ENCODE measurements around the gene ERC1.
"Not testable (repeated sequence)": the region's sequence is repeated elsewhere in the genome, so short reads cannot be mapped to it uniquely, and the experiment has no call there.

Gene ERC1

DNA sequence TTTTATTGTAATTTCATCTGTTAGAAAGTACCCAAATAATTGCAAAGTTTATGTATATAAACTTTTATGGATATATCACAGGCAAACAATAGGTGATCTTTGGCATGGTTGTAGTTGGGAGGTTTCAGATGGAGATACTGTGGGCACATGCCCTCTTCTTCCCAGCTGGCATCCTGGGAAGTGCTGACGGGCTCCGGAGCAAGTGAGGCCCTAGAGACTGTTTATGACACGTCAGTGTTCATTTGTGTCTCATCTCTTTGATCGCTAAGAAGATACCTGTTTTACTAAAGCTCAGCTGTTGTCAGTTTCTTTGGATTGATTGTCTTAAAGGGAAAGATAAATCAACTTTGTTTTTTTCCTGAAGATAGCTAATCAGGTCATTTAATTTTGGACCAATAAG is 315.8 kb downstream of the ERC1 start:
- Mint-ChIP-seq H3K36me3 (ENCODE audit: low read depth) (no peaks in the 10 kb centered on the region), H3K4me1 (ENCODE audit: low read depth) (no peaks in the 10 kb centered on the region), H3K4me3 (no peak overlapping the region), H3K27me3 (ENCODE audit: low read depth) (no peaks in the 10 kb centered on the region), H3K27ac (no peak overlapping the region), H3K9me3 (no peaks in the 10 kb centered on the region)

- H3K36me3 Mint-ChIP-seq (ENCODE audit: low read depth): no peaks in the 10 kb centered on the region
- no peaks in the 10 kb centered on the region for H3K9me3 Mint-ChIP-seq
- no peak overlapping the region for H3K4me3 Mint-ChIP-seq
- H3K4me1 Mint-ChIP-seq (ENCODE audit: low read depth): no peaks in the 10 kb centered on the region
- no peaks in the 10 kb centered on the region for H3K27me3 Mint-ChIP-seq (ENCODE audit: low read depth)
- H3K27ac Mint-ChIP-seq: no peak overlapping the region
These were observed 316.8 kb downstream of the ERC1 start for GRCh38 chr12:1307796-1308195.

- no peak overlapping the region for H3K27ac Mint-ChIP-seq
- no peaks in the 10 kb centered on the region for H3K27me3 Mint-ChIP-seq (ENCODE audit: low read depth)
- H3K9me3 Mint-ChIP-seq: peaks cover under 1% of the 10 kb centered on the region
- H3K4me1 Mint-ChIP-seq (ENCODE audit: low read depth): no peaks in the 10 kb centered on the region
- H3K36me3 Mint-ChIP-seq (ENCODE audit: low read depth): no peaks in the 10 kb centered on the region
- H3K4me3 Mint-ChIP-seq: no peak overlapping the region
These were observed 318.6 kb downstream of the ERC1 start for GRCh38 chr12:1309613-1310012.

DNA sequence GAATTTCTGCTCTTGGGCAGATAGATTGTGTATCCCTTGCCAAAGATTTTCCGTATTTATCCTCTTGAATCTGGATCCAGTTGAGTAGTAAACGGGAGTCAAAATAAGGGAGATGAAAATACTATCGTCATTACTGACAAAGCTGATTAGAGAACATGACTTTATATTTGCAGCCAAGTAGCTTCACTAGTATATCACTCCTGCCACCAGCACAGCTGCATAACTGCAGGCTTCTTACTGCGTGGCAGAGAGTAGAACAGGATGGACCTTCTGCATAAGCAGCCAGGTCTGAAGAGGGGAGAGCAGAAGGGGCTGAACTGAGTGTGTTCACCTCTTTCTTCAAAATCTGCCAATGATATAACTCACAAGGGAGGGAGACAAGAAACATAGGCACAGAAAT is 319.6 kb downstream of the ERC1 start:
- Mint-ChIP-seq H3K27me3 (ENCODE audit: low read depth) (no peaks in the 10 kb centered on the region), H3K4me1 (ENCODE audit: low read depth) (no peaks in the 10 kb centered on the region), H3K4me3 (no peak overlapping the region), H3K36me3 (ENCODE audit: low read depth) (peaks cover 2% of the 10 kb centered on the region), H3K9me3 (peaks cover 4% of the 10 kb centered on the region), H3K27ac (no peak overlapping the region)

DNA sequence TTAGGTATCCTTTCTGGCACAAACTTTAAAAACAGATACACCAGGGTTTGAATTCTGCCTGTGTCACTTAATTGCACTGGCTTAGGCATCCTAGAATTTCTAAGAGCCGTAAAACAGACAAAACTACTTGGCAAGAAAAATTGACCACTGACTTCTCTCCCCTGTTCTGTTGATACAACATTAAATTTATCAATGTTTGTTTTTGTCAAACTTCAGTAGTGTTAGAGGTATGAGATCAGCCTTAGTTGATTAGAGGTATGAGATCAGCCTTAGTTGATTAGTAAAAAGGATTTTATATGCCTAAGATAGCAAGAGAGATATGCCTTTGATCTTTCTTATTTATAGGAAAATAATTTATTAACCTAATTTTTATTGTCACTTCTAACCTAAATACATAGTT is 320.1 kb downstream of the ERC1 start:
- Mint-ChIP-seq H3K4me3 (no peak overlapping the region), H3K4me1 (ENCODE audit: low read depth) (no peaks in the 10 kb centered on the region), H3K27me3 (ENCODE audit: low read depth) (no peaks in the 10 kb centered on the region), H3K9me3 (peaks cover 4% of the 10 kb centered on the region), H3K27ac (no peak overlapping the region), H3K36me3 (ENCODE audit: low read depth) (peaks cover 2% of the 10 kb centered on the region)

GRCh38 chr12:1313906-1314305 is 322.9 kb downstream of the ERC1 start:
- H3K4me1 Mint-ChIP-seq (ENCODE audit: low read depth): no peaks in the 10 kb centered on the region
- no peak overlapping the region for H3K27ac Mint-ChIP-seq
- no peak overlapping the region for H3K4me3 Mint-ChIP-seq
- H3K27me3 Mint-ChIP-seq (ENCODE audit: low read depth): no peaks in the 10 kb centered on the region
- peaks cover 4% of the 10 kb centered on the region for H3K9me3 Mint-ChIP-seq
- H3K36me3 Mint-ChIP-seq (ENCODE audit: low read depth): peaks cover 4% of the 10 kb centered on the region

DNA sequence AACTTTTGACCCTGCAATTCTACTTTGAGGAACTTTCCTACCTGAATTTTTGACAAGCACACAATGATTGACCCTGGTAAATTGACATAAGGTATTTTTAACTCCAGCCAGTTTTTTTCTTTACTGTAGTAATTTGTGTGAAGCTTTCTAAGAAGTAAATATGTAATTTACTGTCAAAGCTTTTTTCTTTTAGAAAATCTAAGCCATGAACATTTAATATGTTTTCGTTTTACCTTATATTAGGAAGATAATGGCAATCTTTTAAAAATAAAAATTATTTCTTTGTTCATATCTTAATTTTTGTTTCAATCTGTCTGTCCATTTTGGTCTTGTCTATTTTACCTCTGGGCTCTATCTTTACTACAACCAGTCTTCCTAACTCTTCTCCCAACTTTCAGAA is 323.5 kb downstream of the ERC1 start:
- Mint-ChIP-seq H3K4me1 (ENCODE audit: low read depth) (no peaks in the 10 kb centered on the region), H3K27ac (no peak overlapping the region), H3K9me3 (peaks cover 4% of the 10 kb centered on the region), H3K36me3 (ENCODE audit: low read depth) (peaks cover 4% of the 10 kb centered on the region), H3K27me3 (ENCODE audit: low read depth) (no peaks in the 10 kb centered on the region), H3K4me3 (no peak overlapping the region)

- not testable (repeated sequence) for H3K4me1 Mint-ChIP-seq (ENCODE audit: low read depth); H3K27ac Mint-ChIP-seq; H3K36me3 Mint-ChIP-seq (ENCODE audit: low read depth); H3K9me3 Mint-ChIP-seq; H3K27me3 Mint-ChIP-seq (ENCODE audit: low read depth); H3K4me3 Mint-ChIP-seq
These were observed 326.0 kb downstream of the ERC1 start for GRCh38 chr12:1316991-1317390.

- Mint-ChIP-seq H3K27me3 (ENCODE audit: low read depth) (no peaks in the 10 kb centered on the region), H3K27ac (no peak overlapping the region), H3K4me3 (no peak overlapping the region), H3K9me3 (peaks cover 4% of the 10 kb centered on the region), H3K4me1 (ENCODE audit: low read depth) (peaks cover 2% of the 10 kb centered on the region), H3K36me3 (ENCODE audit: low read depth) (peaks cover 4% of the 10 kb centered on the region)
These were observed 327.5 kb downstream of the ERC1 start for GRCh38 chr12:1318327-1319031.

DNA sequence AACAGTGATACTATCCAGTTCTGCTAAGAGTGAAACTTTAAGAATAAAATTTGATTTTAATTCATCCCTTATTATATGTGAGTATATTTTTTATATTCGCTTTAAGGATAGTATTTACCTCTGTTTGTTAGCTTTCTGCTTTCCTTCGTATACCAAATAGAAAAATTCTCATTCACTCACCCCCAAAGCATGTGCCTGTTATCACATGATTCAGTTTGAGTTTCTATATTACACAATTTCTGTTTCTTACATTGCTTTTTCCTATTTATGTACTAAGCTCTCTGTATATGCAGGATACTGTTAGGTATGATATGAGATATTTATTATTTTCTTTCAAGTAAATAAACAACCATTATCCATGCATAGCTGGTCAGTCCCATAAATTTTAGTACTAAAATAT is 328.2 kb downstream of the ERC1 start:
- Mint-ChIP-seq H3K4me3 (no peak overlapping the region), H3K27ac (no peak overlapping the region), H3K4me1 (ENCODE audit: low read depth) (peaks cover 2% of the 10 kb centered on the region), H3K36me3 (ENCODE audit: low read depth) (peaks cover 4% of the 10 kb centered on the region), H3K9me3 (peaks cover 4% of the 10 kb centered on the region), H3K27me3 (ENCODE audit: low read depth) (no peaks in the 10 kb centered on the region)

DNA sequence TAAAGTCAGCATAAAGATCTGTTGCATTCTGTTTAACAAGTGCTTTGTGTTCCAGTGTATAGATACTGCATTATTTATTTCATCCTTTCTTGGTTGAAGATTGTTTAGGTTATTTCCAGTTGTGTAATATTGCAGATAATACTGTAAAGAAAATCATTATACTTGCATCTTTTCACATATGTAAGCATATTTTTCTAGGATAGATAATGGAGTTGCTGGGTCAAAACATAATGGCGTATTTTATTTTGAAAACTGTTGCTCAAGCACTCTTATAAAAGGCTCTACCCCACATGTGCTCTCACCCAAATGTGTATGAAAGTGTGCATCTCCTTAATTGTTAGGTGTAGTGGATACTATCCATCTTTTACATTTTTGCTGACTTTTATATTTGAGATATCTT is 329.0 kb downstream of the ERC1 start:
- H3K36me3 Mint-ChIP-seq (ENCODE audit: low read depth): peaks cover 4% of the 10 kb centered on the region
- no peaks in the 10 kb centered on the region for H3K27me3 Mint-ChIP-seq (ENCODE audit: low read depth)
- no peak overlapping the region for H3K27ac Mint-ChIP-seq
- H3K9me3 Mint-ChIP-seq: no peaks in the 10 kb centered on the region
- no peak overlapping the region for H3K4me3 Mint-ChIP-seq
- peaks cover 2% of the 10 kb centered on the region for H3K4me1 Mint-ChIP-seq (ENCODE audit: low read depth)

GRCh38 chr12:1322821-1323220 is 331.8 kb downstream of the ERC1 start:
- H3K36me3 Mint-ChIP-seq (ENCODE audit: low read depth): peaks cover 2% of the 10 kb centered on the region
- H3K27me3 Mint-ChIP-seq (ENCODE audit: low read depth): no peaks in the 10 kb centered on the region
- H3K4me1 Mint-ChIP-seq (ENCODE audit: low read depth): peaks cover 2% of the 10 kb centered on the region
- H3K27ac Mint-ChIP-seq: no peak overlapping the region
- no peaks in the 10 kb centered on the region for H3K9me3 Mint-ChIP-seq
- H3K4me3 Mint-ChIP-seq: no peak overlapping the region

DNA sequence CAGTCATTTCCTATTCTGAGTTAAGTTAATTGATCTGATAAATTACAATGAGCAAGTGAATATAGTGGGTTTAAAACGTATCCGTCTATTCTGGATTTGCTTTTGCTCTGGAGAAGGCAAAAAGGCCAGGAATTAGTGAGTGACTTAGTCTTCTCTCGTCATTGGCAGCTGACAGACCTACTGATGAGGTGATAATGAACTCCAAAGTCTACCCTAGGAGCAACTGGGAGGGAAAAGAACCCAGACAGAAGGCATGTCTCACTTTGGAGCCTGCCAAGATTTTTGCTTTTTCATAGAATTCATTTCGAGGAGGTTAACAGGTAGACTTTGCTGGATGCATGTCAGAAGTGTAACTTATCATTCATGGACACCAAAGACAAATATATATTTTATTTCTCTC is 333.1 kb downstream of the ERC1 start:
- Mint-ChIP-seq H3K27me3 (ENCODE audit: low read depth) (no peaks in the 10 kb centered on the region), H3K4me3 (no peak overlapping the region), H3K36me3 (ENCODE audit: low read depth) (peaks cover 2% of the 10 kb centered on the region), H3K27ac (no peak overlapping the region), H3K4me1 (ENCODE audit: low read depth) (peaks cover 2% of the 10 kb centered on the region), H3K9me3 (no peaks in the 10 kb centered on the region)

DNA sequence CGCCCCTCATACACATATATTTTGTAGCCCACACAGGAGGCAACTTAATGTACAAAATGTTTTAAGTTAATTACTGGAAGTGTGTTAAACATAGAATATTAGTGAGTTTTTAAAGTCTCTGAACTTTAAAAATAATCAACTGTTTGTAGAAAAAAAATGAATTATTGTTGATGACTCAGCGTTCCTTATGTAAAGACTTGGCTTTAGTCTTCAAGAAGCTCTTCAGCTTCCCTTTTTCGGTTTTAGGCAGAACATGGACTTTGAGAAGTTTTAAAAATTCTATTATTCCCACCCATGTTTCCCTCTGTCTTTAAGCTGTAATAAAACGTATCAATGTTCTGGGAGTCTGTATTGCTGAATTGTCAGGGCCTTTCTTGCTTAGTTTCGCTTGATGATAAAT is 333.9 kb downstream of the ERC1 start:
- Mint-ChIP-seq H3K4me3 (no peak overlapping the region), H3K27me3 (ENCODE audit: low read depth) (no peaks in the 10 kb centered on the region), H3K9me3 (no peaks in the 10 kb centered on the region), H3K4me1 (ENCODE audit: low read depth) (peaks cover 2% of the 10 kb centered on the region), H3K27ac (no peak overlapping the region), H3K36me3 (ENCODE audit: low read depth) (peaks cover 2% of the 10 kb centered on the region)

DNA sequence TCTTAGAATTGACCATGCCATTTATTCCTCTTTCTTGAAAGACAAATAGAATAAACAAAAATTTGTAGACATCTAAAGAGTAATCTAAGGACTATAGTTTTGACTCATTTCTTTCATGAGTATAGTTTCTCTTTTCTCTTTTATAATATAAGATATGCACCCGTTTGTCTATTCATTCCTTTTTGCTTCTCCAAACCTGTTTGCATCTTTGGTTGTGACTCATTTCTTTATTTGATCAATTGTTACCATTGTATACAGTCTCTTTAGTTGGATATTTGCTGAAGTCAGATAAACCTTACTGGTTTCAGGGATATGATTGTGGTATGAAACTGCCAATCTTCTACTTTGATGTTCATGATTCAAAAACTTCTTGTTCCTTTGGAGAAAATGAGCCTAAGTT is 334.6 kb downstream of the ERC1 start:
- no peak overlapping the region for H3K27ac Mint-ChIP-seq
- H3K4me3 Mint-ChIP-seq: no peak overlapping the region
- H3K9me3 Mint-ChIP-seq: no peaks in the 10 kb centered on the region
- peaks cover 2% of the 10 kb centered on the region for H3K36me3 Mint-ChIP-seq (ENCODE audit: low read depth)
- no peaks in the 10 kb centered on the region for H3K27me3 Mint-ChIP-seq (ENCODE audit: low read depth)
- peaks cover 2% of the 10 kb centered on the region for H3K4me1 Mint-ChIP-seq (ENCODE audit: low read depth)

- Mint-ChIP-seq H3K27me3 (ENCODE audit: low read depth) (no peaks in the 10 kb centered on the region), H3K9me3 (no peaks in the 10 kb centered on the region), H3K4me3 (no peak overlapping the region), H3K27ac (no peak overlapping the region), H3K36me3 (ENCODE audit: low read depth) (peaks cover 2% of the 10 kb centered on the region), H3K4me1 (ENCODE audit: low read depth) (peaks cover 2% of the 10 kb centered on the region)
These were observed 335.2 kb downstream of the ERC1 start for GRCh38 chr12:1326258-1326657.

Data from T-helper 1 cell treated with Interleukin-12 subunit alpha and Interleukin-12 subunit beta and Interleukin-4 antibody, amounts not matched to agents 30 μg/mL and 1 μg/mL, for 36 hours (primary cell).